ENCODE measurements around the gene ADAMTS15.
A peak's percentile ranks its signal among the peaks of the same experiment; 100 is the strongest.

The ADAMTS15 gene

GRCh38 chr11:130423541-130424142 is 24.8 kb upstream of the ADAMTS15 start:
- no peak overlapping the region for H3K27ac ChIP-seq
- DNase-seq: no peak
- TF ChIP-seq CTCF (IDR thresholded peaks at IDR 0.05): no peak
- H3K4me1 ChIP-seq: peaks cover 0 to 29% (median 16%) of the 10 kb centered on the region in 4 donors
- peaks cover 0 to 3% of the 10 kb centered on the region in 2 donors for H3K27me3 ChIP-seq
- intact Hi-C loops (cut with DNase I; ENCODE audit: low total_unique reads): no loop called here
- H3K9me3 ChIP-seq: no peaks in the 10 kb centered on the region
- H3K36me3 ChIP-seq: no peaks in the 10 kb centered on the region
- H3K4me3 ChIP-seq: no peak overlapping the region

GRCh38 chr11:130424613-130425140 is 23.8 kb upstream of the ADAMTS15 start:
- no peak for TF ChIP-seq CTCF (IDR thresholded peaks at IDR 0.05)
- DNase-seq: no peak
- Histone ChIP-seq H3K9me3 (no peaks in the 10 kb centered on the region), H3K4me3 (no peak overlapping the region), H3K4me1 (peaks cover 0 to 31% (median 20%) of the 10 kb centered on the region in 4 donors), H3K27ac (no peak overlapping the region), H3K36me3 (no peaks in the 10 kb centered on the region), H3K27me3 (peaks cover 0 to 3% of the 10 kb centered on the region in 2 donors)
- intact Hi-C loops (cut with DNase I; ENCODE audit: low total_unique reads): loop anchor here (5.0 kb wide), 2 partner anchors 32 to 212 kb away; no protein-coding TSS in a partner anchor

GRCh38 chr11:130425156-130425555 is 23.3 kb upstream of the ADAMTS15 start:
- Histone ChIP-seq H3K9me3 (no peaks in the 10 kb centered on the region), H3K27ac (no peak overlapping the region), H3K4me1 (peaks cover 0 to 31% (median 20%) of the 10 kb centered on the region in 4 donors), H3K4me3 (no peak overlapping the region), H3K27me3 (peaks cover 0 to 3% of the 10 kb centered on the region in 2 donors), H3K36me3 (no peaks in the 10 kb centered on the region)
- DNase-seq: no peak
- no peak for TF ChIP-seq CTCF (IDR thresholded peaks at IDR 0.05)
- intact Hi-C loops (cut with DNase I; ENCODE audit: low total_unique reads): loop anchor here (5.0 kb wide), 2 partner anchors 33 to 213 kb away; no protein-coding TSS in a partner anchor

- Histone ChIP-seq H3K27ac (peak overlapping the region; percentile 41 to 52), H3K36me3 (no peaks in the 10 kb centered on the region), H3K4me3 (peak overlapping the region; percentile 52 to 69), H3K9me3 (no peaks in the 10 kb centered on the region), H3K4me1 (peaks cover 0 to 31% (median 20%) of the 10 kb centered on the region in 4 donors), H3K27me3 (peaks cover 0 to 3% of the 10 kb centered on the region in 2 donors)
- intact Hi-C loops (cut with DNase I; ENCODE audit: low total_unique reads): loop anchor here (5.0 kb wide), 2 partner anchors 34 to 214 kb away; no protein-coding TSS in a partner anchor
- no peak for DNase-seq
- no peak for TF ChIP-seq CTCF (IDR thresholded peaks at IDR 0.05)
Measured at GRCh38 chr11:130426223-130426836, 22.1 kb upstream of the ADAMTS15 start.

- intact Hi-C loops (cut with DNase I; ENCODE audit: low total_unique reads): loop anchor here (5.0 kb wide), 2 partner anchors 35 to 215 kb away; no protein-coding TSS in a partner anchor
Measured at GRCh38 chr11:130426837-130427341, 21.6 kb upstream of the ADAMTS15 start.

More at GRCh38 chr11:130426837-130427341, 21.6 kb upstream of the ADAMTS15 start:
- peak overlapping the region; percentile 52 to 69 for H3K4me3 ChIP-seq
- peaks cover 0 to 36% (median 20%) of the 10 kb centered on the region in 4 donors for H3K4me1 ChIP-seq
- DNase-seq: no peak
- H3K9me3 ChIP-seq: no peaks in the 10 kb centered on the region
- peak overlapping the region; percentile 41 to 52 for H3K27ac ChIP-seq
- TF ChIP-seq CTCF (IDR thresholded peaks at IDR 0.05): no peak
- peaks cover 0 to 3% of the 10 kb centered on the region in 2 donors for H3K27me3 ChIP-seq
- H3K36me3 ChIP-seq: no peaks in the 10 kb centered on the region

Measured in tibial artery (tissue), 4 donors.